Placental pericyte (primary cell): ENCODE results near the gene DEFB131B. TPM values are rescaled to one million over a fixed set of nuclear protein-coding genes. Genes with fewer than 3 reads are reported as not detected.

Source experiments
- small RNA-seq: library from RNA; depleted of rRNA; stranded (forward); fragments of <200 nt; gene quantifications from one replicate; pipeline ENCODE3, GENCODE V24; 2012; ENCODE audit warnings: low replicate concordance
- total RNA-seq: library from RNA; depleted of rRNA; stranded (reverse); fragments of >200 nt; gene quantifications from 2 replicates; pipeline ENCODE4 v1.2.3, GENCODE V29; 2012

DEFB131B gene
- total RNA-seq, result not detected in 2 replicates

GRCh38 chr11:71878059-71878458 is at the start of gene DEFB131B:
Gene DEFB131B, plus strand, starts transcription at chr11:71878453. Its CDS starts 0 bp downstream, at chr11:71878453.

GRCh38 chr11:71832811-71833210 is 45.4 kb upstream of the DEFB131B start, which contains the start of gene DEFB108B:
Gene DEFB108B, plus strand, starts transcription at chr11:71833200. Its CDS starts 0 bp downstream, at chr11:71833200.

GRCh38 chr11:71927820-71928736 is 49.8 kb downstream of the DEFB131B start, which contains the start of gene XNDC1N:
Gene XNDC1N, minus strand, starts transcription at chr11:71928594. Its CDS starts 5,241 bp downstream, at chr11:71923353.

GRCh38 chr11:71928737-71929443 is 50.6 kb downstream of the DEFB131B start, which contains the start of gene RNF121:
Gene RNF121, plus strand, starts transcription at chr11:71929046. Its CDS starts 16 bp downstream, at chr11:71929062.

Small RNAs within 50 kb of the gene (small RNA-seq; reads per million reads assigned to genes)
- gene RNA5SP342, result not detected

Other genes with a start within 250 kb of the DEFB131B start
- gene DEFB108B, start 45.3 kb upstream of the DEFB131B start, total RNA-seq, result not detected in 2 replicates
- gene XNDC1N, start 50.1 kb downstream of the DEFB131B start, total RNA-seq, result 9.2 and 13.9 TPM in 2 replicates
- gene RNF121, start 50.6 kb downstream of the DEFB131B start, total RNA-seq, result 37.4 and 47.2 TPM in 2 replicates
- gene IL18BP, start 120.5 kb downstream of the DEFB131B start, total RNA-seq, result 3.3 and 3.7 TPM in 2 replicates
- gene NUMA1, start 202.1 kb downstream of the DEFB131B start, total RNA-seq, result 132 and 185 TPM in 2 replicates
- 3.7 and 5.3 TPM in 2 replicates for gene LRRC51, start 202.4 kb downstream of the DEFB131B start, total RNA-seq
- 132 and 155 TPM in 2 replicates for gene LAMTOR1, start 224.8 kb downstream of the DEFB131B start, total RNA-seq
- gene TOMT, start 227.5 kb downstream of the DEFB131B start, total RNA-seq, result not detected in 2 replicates
- 25.5 and 43.1 TPM in 2 replicates for gene ANAPC15, start 234.2 kb downstream of the DEFB131B start, total RNA-seq